ENCODE results near the gene VASP. TPM values are rescaled to one million over a fixed set of nuclear protein-coding genes. Genes with fewer than 3 reads are reported as not detected.
A peak's percentile ranks its signal among the peaks of the same experiment; 100 is the strongest.

Gene VASP
- total and polyA plus RNA-seq, 9 of the 15 experiments (the other 6 are each of a cell fraction or from before 2014, with no cell fraction given): 16.7 to 261 (median 112) TPM

DNA sequence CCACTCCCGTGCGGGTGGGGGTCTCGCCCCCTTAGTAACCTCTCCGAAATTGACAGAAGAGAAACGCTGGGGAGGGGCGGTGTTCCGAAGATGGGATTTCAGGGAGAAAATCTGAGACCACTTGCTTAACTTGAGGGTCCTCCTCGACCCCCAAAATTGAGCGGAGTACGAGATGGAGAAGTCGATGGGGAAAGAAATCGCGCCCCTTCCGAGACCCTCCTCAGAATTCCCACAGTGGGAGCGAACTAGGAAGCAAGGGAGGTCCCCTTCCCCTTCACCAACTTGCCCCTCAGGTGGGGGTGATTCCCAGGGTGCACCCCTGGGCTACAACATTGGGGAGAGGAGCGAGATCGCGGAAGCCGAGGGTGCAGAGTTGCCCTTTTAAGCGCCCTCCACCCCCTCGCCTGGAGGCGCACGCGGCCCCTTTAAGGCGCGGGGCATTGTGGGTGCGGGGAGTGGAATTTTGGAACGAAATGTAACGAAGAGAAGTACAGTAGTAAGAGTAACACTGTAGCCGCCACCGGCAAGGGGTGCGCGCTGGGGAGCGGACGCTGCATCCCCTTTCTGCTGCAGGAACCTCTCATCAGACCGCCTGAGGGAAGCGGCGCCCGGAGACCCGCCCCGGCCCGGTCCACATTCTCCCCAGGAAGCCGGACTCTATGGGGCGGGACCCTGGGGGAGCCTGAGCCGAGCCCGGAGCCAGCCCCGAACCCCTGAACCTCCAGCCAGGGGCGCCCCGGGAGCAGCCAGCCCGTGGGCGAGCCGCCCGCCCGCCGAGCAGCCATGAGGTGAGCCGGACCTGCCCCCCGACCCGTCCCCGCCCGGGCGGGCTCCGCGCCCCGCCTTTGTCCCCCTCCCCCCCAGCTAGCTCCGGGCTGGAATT, at the start of gene VASP (continued):
- TF ChIP-seq, protein P1, sequence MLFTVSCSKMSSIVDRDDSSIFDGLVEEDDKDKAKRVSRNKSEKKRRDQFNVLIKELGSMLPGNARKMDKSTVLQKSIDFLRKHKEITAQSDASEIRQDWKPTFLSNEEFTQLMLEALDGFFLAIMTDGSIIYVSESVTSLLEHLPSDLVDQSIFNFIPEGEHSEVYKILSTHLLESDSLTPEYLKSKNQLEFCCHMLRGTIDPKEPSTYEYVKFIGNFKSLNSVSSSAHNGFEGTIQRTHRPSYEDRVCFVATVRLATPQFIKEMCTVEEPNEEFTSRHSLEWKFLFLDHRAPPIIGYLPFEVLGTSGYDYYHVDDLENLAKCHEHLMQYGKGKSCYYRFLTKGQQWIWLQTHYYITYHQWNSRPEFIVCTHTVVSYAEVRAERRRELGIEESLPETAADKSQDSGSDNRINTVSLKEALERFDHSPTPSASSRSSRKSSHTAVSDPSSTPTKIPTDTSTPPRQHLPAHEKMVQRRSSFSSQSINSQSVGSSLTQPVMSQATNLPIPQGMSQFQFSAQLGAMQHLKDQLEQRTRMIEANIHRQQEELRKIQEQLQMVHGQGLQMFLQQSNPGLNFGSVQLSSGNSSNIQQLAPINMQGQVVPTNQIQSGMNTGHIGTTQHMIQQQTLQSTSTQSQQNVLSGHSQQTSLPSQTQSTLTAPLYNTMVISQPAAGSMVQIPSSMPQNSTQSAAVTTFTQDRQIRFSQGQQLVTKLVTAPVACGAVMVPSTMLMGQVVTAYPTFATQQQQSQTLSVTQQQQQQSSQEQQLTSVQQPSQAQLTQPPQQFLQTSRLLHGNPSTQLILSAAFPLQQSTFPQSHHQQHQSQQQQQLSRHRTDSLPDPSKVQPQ (CRISPR knock-in tag; IDR thresholded peaks at IDR 0.05; ENCODE audit: borderline replicate concordance): no peak
- TF ChIP-seq, protein P2, sequence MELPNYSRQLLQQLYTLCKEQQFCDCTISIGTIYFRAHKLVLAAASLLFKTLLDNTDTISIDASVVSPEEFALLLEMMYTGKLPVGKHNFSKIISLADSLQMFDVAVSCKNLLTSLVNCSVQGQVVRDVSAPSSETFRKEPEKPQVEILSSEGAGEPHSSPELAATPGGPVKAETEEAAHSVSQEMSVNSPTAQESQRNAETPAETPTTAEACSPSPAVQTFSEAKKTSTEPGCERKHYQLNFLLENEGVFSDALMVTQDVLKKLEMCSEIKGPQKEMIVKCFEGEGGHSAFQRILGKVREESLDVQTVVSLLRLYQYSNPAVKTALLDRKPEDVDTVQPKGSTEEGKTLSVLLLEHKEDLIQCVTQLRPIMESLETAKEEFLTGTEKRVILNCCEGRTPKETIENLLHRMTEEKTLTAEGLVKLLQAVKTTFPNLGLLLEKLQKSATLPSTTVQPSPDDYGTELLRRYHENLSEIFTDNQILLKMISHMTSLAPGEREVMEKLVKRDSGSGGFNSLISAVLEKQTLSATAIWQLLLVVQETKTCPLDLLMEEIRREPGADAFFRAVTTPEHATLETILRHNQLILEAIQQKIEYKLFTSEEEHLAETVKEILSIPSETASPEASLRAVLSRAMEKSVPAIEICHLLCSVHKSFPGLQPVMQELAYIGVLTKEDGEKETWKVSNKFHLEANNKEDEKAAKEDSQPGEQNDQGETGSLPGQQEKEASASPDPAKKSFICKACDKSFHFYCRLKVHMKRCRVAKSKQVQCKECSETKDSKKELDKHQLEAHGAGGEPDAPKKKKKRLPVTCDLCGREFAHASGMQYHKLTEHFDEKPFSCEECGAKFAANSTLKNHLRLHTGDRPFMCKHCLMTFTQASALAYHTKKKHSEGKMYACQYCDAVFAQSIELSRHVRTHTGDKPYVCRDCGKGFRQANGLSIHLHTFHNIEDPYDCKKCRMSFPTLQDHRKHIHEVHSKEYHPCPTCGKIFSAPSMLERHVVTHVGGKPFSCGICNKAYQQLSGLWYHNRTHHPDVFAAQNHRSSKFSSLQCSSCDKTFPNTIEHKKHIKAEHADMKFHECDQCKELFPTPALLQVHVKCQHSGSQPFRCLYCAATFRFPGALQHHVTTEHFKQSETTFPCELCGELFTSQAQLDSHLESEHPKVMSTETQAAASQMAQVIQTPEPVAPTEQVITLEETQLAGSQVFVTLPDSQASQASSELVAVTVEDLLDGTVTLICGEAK (IDR thresholded peaks at IDR 0.05): no peak; the same call in 1 of the 2 replicates
- TF ChIP-seq, protein P2 (CRISPR knock-in tag; IDR thresholded peaks at IDR 0.05): no peak
- TF ChIP-seq TRIM24 (IDR thresholded peaks at IDR 0.05) (no peak), FOXP1 (CRISPR knock-in tag; IDR thresholded peaks at IDR 0.05) (no peak), MAFK (IDR thresholded peaks at IDR 0.05; ENCODE audit: low read length) (no peak), MCM5 (IDR thresholded peaks at IDR 0.05; ENCODE audit: low read depth) (no peak), PHF20 (IDR thresholded peaks at IDR 0.05; ENCODE audit: partially characterized antibody) (no peak), GTF2F1 (IDR thresholded peaks at IDR 0.05; ENCODE audit: low read depth, low read length) (0 out of 2 replicates have a peak, but pooled peaks have one; percentile 61), NFXL1 (CRISPR knock-in tag; IDR thresholded peaks at IDR 0.05) (no peak), MYC (IDR thresholded peaks at IDR 0.05; ENCODE audit: low read depth, low read length) (no peak; the same call in 1 of the 2 replicates), MYC (CRISPR knock-in tag; IDR thresholded peaks at IDR 0.05; ENCODE audit: borderline replicate concordance, low read depth) (peak; percentile 79; the same call in 1 of the 2 replicates), IRF2 (CRISPR knock-in tag; IDR thresholded peaks at IDR 0.05) (no peak)
- TF ChIP-seq, protein P3, sequence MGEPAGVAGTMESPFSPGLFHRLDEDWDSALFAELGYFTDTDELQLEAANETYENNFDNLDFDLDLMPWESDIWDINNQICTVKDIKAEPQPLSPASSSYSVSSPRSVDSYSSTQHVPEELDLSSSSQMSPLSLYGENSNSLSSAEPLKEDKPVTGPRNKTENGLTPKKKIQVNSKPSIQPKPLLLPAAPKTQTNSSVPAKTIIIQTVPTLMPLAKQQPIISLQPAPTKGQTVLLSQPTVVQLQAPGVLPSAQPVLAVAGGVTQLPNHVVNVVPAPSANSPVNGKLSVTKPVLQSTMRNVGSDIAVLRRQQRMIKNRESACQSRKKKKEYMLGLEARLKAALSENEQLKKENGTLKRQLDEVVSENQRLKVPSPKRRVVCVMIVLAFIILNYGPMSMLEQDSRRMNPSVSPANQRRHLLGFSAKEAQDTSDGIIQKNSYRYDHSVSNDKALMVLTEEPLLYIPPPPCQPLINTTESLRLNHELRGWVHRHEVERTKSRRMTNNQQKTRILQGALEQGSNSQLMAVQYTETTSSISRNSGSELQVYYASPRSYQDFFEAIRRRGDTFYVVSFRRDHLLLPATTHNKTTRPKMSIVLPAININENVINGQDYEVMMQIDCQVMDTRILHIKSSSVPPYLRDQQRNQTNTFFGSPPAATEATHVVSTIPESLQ (CRISPR knock-in tag; IDR thresholded peaks at IDR 0.05): 0 out of 2 replicates have a peak, but pooled peaks have one; percentile 60

Data from K562 (cell line).